Endodermal cell (in vitro differentiated cells): ENCODE results near the gene ANKRD34A. TPM values are rescaled to one million over a fixed set of nuclear protein-coding genes. Genes with fewer than 3 reads are reported as not detected.
A peak's percentile ranks its signal among the peaks of the same experiment; 100 is the strongest.

Source experiments
- DNase-seq: peaks from one replicate; pipeline ENCODE4 v3.0.0-alpha.2; 2017
- H3K27ac ChIP-seq: 2 replicates; pipeline ENCODE4 v1.5.1; 2013; ENCODE audit warnings: mild to moderate bottlenecking, low read depth, low read length, moderate library complexity
- H3K27me3 ChIP-seq: 2 replicates; pipeline ENCODE4 v1.6.1; 2013; ENCODE audit warnings: mild to moderate bottlenecking, low read length, moderate library complexity; ENCODE audit not compliant: insufficient read depth, control insufficient read depth, poor library complexity, severe bottlenecking
- H3K36me3 ChIP-seq: 2 replicates; pipeline ENCODE4 v1.7.0; 2013; ENCODE audit warnings: mild to moderate bottlenecking, low read length, moderate library complexity; ENCODE audit not compliant: control insufficient read depth, insufficient read depth
- H3K4me1 ChIP-seq: one replicate; pipeline ENCODE4 v1.7.0; 2013; ENCODE audit warnings: low read length; ENCODE audit not compliant: control insufficient read depth, insufficient read depth
- H3K4me3 ChIP-seq: 2 replicates; pipeline ENCODE4 v1.5.1; 2013; ENCODE audit warnings: mild to moderate bottlenecking, low read length, moderate library complexity
- H3K9ac ChIP-seq: 2 replicates; pipeline ENCODE4 v1.6.1; 2013; ENCODE audit warnings: mild to moderate bottlenecking, low read length, moderate library complexity; ENCODE audit not compliant: poor library complexity, severe bottlenecking; ENCODE audit errors: extremely low read depth
- H3K9me3 ChIP-seq: 2 replicates; pipeline ENCODE4 v1.6.1; 2013; ENCODE audit warnings: mild to moderate bottlenecking, low read length, moderate library complexity; ENCODE audit not compliant: control insufficient read depth
- H3K27ac Mint-ChIP-seq: 2 replicates; pipeline ENCODE4 v1.8.0; 2020; ENCODE audit warnings: mixed read lengths
- H3K27me3 Mint-ChIP-seq: 2 replicates; pipeline ENCODE4 v1.8.0; 2021; ENCODE audit warnings: mild to moderate bottlenecking, mixed read lengths; ENCODE audit not compliant: insufficient read depth
- H3K36me3 Mint-ChIP-seq: 2 replicates; pipeline ENCODE4 v1.8.0; 2020; ENCODE audit warnings: low read depth, mixed read lengths
- H3K4me1 Mint-ChIP-seq: 2 replicates; pipeline ENCODE4 v1.8.0; 2020; ENCODE audit warnings: mixed read lengths
- H3K4me3 Mint-ChIP-seq: 2 replicates; pipeline ENCODE4 v1.8.0; 2020; ENCODE audit warnings: mild to moderate bottlenecking, moderate library complexity, mixed read lengths
- H3K9me3 Mint-ChIP-seq: 2 replicates; pipeline ENCODE4 v1.8.0; 2020; ENCODE audit warnings: mild to moderate bottlenecking, mixed read lengths
- CTCF ChIP-seq: fragments of 200-600 bp; sonication (generic); conservative IDR thresholded peaks from 2 replicates; pipeline ENCODE4 v1.5.0; 2021; ENCODE audit warnings: antibody characterized with exemption, mild to moderate bottlenecking
- WGBS, 2 experiments: methylation state at CpG; one replicate each; pipeline versions ENCODE4 v1.1.5 to v1.1.7; 2013; ENCODE audit warnings: missing lambda C conversion rate in 2 of 2, mixed read lengths in 1 of 2; ENCODE audit not compliant: insufficient coverage in 1 of 2, insufficient read length in 1 of 2; 5-methylcytosine and 5-hydroxymethylcytosine counted together
- total RNA-seq, 2 donors: library from RNA; stranded (reverse); fragmentation: NEBNext Ultra II Directional in 1 of 2; extraction: Animal tissue kit (Norgen Biotek cat#: 25700) in 1 of 2; gene quantifications; 2 replicates in 1 of 2; 3 replicates in 1 of 2; pipeline ENCODE4 v1.2.1, GENCODE V29; 2021

The ANKRD34A gene
- total RNA-seq, 2 donors from 2014 or later = 0.55 to 1.4 TPM

- no peak overlapping the region for H3K27ac Mint-ChIP-seq
- Histone ChIP-seq H3K36me3 (peaks cover 6% of the 10 kb centered on the region), H3K27ac (no peak overlapping the region), H3K27me3 (no peaks in the 10 kb centered on the region), H3K4me1 (no peaks in the 10 kb centered on the region), H3K4me3 (peak overlapping the region; percentile 83), H3K9me3 (no peaks in the 10 kb centered on the region), H3K9ac (no peak overlapping the region)
- no peaks in the 10 kb centered on the region for H3K27me3 Mint-ChIP-seq
- peak overlapping the region; percentile 87 for H3K4me3 Mint-ChIP-seq
- TF ChIP-seq CTCF = no peak
- peaks cover 44% of the 10 kb centered on the region for H3K4me1 Mint-ChIP-seq
- peaks cover 28% of the 10 kb centered on the region for H3K36me3 Mint-ChIP-seq
- WGBS, 2 experiments = 89 to 95% methylated on average over 7 to 10 of the region's 10 CpGs
- DNase-seq = peak; percentile 27
- H3K9me3 Mint-ChIP-seq = no peaks in the 10 kb centered on the region
Measured at GRCh38 chr1:145994391-145995120, 30.2 kb upstream of the ANKRD34A start.

DNA sequence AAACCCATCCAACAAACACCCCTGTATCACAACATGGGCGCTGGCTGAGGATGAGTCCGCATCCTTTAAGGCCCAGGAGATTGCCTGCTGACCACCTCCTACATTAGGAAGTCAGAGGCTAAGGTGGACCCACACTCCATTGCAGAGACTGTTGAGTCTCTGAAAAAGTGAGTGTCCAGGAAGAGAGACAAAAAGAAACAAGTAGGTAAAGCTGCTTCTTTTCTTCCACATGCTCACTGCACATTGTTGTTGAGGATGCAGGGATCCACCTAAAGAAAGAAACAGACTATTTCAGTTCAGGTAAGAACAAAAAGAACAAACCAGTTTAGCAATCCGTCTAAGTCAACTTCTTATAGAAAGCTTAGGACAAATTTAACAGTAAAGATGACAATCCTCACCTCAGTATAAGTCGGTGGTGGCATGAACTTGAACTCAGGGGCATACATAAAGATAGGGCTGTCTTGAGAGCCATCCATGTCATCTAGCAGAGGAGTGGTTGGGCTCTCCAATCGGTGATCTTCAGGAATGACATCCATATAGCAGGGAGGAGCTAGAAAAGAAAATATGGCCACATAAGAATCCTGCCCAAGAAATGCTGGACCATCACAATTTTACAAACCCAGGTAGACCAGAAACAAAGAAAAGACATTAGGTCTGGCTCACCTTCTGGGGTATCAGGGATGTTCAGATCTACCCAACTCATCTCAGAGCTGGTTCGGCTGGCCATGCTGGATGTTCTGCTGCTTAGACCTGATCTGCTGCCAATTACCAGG lies 29.4 kb upstream of the ANKRD34A start:
- no peak for TF ChIP-seq CTCF
- Histone ChIP-seq H3K36me3 (peaks cover 6% of the 10 kb centered on the region), H3K9ac (no peak overlapping the region), H3K27me3 (no peaks in the 10 kb centered on the region), H3K9me3 (no peaks in the 10 kb centered on the region), H3K4me1 (no peaks in the 10 kb centered on the region), H3K27ac (no peak overlapping the region), H3K4me3 (no peak overlapping the region)
- WGBS, 2 experiments = 90 to 100% methylated on average over 3 to 6 of the region's 6 CpGs
- Mint-ChIP-seq H3K9me3 (no peaks in the 10 kb centered on the region), H3K4me3 (no peak overlapping the region), H3K36me3 (peaks cover 28% of the 10 kb centered on the region), H3K27me3 (no peaks in the 10 kb centered on the region), H3K27ac (no peak overlapping the region), H3K4me1 (peaks cover 39% of the 10 kb centered on the region)
- DNase-seq = peak; percentile 18

- Mint-ChIP-seq H3K27ac (no peak overlapping the region), H3K9me3 (no peaks in the 10 kb centered on the region), H3K36me3 (peaks cover 28% of the 10 kb centered on the region), H3K4me1 (peaks cover 38% of the 10 kb centered on the region), H3K4me3 (no peak overlapping the region), H3K27me3 (no peaks in the 10 kb centered on the region)
- H3K36me3 ChIP-seq = peaks cover 6% of the 10 kb centered on the region
- TF ChIP-seq CTCF = no peak
- H3K4me1 ChIP-seq = no peaks in the 10 kb centered on the region
- H3K9me3 ChIP-seq = no peaks in the 10 kb centered on the region
- H3K4me3 ChIP-seq = no peak overlapping the region
- DNase-seq = no peak
- whole genome bisulfite sequencing, 2 experiments = 84 to 96% methylated on average over 4 to 5 of the region's 5 CpGs
- H3K27me3 ChIP-seq = no peaks in the 10 kb centered on the region
- no peak overlapping the region for H3K27ac ChIP-seq
- no peak overlapping the region for H3K9ac ChIP-seq
Measured at GRCh38 chr1:145992958-145993617, 28.7 kb upstream of the ANKRD34A start.
